Right lobe of liver (tissue), 4 donors: ENCODE data around the gene ACTL8.

Source experiments
- POLR2A ChIP-seq: fragments of 450-650 bp; IDR thresholded peaks from one replicate; pipeline ENCODE4 v1.6.1; 2017; ENCODE audit warnings: antibody characterized with exemption, mild to moderate bottlenecking
- TF ChIP-seq, protein P1 (sequence below), 4 donors: fragments of 200-600 bp in 3 of 4; fragments of 450-650 bp in 1 of 4; IDR thresholded peaks; one replicate each; pipeline versions ENCODE4 v1.5.1 to v1.8.0; 2016 to 2022; ENCODE audit warnings: antibody characterized with exemption in 4 of 4, mild to moderate bottlenecking in 2 of 4
- donor health status: DM: no; HTN: no; CAD: no.
- donor health status: DM: no; HTN: no; CAD: no.
- donor health status: DM: no; HTN: yes; CAD: no.

DNA sequence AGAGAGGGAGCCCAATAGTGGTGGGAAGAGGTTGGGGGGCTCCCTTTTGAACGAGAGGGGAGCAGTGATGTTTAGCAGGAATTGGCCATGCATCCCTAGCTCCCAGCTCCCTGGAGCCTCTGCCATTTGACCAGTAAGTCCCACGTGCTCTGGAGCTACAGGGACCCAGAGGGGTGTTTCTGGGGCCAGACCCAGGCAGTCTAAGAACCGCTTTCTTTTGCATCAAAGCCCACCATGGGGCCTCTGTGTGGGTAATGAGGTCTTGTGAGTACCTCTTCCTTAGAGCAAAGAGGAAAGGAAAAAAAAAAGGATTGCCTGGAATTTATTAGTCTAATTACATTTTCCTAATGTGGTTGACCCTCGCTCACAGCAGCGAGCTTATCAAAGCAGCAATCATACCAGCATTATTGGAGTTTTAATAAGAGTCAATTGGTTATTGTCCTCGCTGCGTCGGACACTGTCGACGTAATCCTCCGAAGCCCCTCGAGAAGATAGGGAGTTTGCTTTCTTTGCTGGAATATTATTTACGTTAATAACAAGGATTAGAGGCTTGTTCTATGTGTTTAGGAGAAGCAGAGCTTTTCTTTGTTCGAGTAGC lies 17.6 kb downstream of the ACTL8 start:
- TF ChIP-seq, protein P1, sequence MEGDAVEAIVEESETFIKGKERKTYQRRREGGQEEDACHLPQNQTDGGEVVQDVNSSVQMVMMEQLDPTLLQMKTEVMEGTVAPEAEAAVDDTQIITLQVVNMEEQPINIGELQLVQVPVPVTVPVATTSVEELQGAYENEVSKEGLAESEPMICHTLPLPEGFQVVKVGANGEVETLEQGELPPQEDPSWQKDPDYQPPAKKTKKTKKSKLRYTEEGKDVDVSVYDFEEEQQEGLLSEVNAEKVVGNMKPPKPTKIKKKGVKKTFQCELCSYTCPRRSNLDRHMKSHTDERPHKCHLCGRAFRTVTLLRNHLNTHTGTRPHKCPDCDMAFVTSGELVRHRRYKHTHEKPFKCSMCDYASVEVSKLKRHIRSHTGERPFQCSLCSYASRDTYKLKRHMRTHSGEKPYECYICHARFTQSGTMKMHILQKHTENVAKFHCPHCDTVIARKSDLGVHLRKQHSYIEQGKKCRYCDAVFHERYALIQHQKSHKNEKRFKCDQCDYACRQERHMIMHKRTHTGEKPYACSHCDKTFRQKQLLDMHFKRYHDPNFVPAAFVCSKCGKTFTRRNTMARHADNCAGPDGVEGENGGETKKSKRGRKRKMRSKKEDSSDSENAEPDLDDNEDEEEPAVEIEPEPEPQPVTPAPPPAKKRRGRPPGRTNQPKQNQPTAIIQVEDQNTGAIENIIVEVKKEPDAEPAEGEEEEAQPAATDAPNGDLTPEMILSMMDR (IDR thresholded peaks at IDR 0.05) = no peak
- no peak for TF ChIP-seq POLR2A
